Activated T-helper 17 cell treated with anti-CD3 and anti-CD28 coated beads, Interleukin-2, amount 50 U/mL, for 72 hours (primary cell): ENCODE results near the gene SLCO2B1. TPM values are rescaled to one million over a fixed set of nuclear protein-coding genes. Genes with fewer than 3 reads are reported as not detected.

Source experiments
- ATAC-seq: fragments of 150-1000 bp; cut with Tn5 transposase; replicated peaks from 2 replicates; pipeline ENCODE4 v1.10.0; 2021; ENCODE audit warnings: mild to moderate bottlenecking, moderate library complexity
- H3K27ac Mint-ChIP-seq: one replicate; pipeline ENCODE4 v1.8.0; 2022; ENCODE audit warnings: mixed read lengths
- H3K27me3 Mint-ChIP-seq: one replicate; pipeline ENCODE4 v1.8.0; 2022; ENCODE audit warnings: mixed read lengths
- H3K36me3 Mint-ChIP-seq: one replicate; pipeline ENCODE4 v1.8.0; 2022; ENCODE audit warnings: low read depth, mild to moderate bottlenecking, mixed read lengths
- H3K4me1 Mint-ChIP-seq: one replicate; pipeline ENCODE4 v1.8.0; 2022; ENCODE audit warnings: mixed read lengths
- H3K4me3 Mint-ChIP-seq: one replicate; pipeline ENCODE4 v1.8.0; 2022; ENCODE audit warnings: mild to moderate bottlenecking, mixed read lengths
- H3K9me3 Mint-ChIP-seq: one replicate; pipeline ENCODE4 v1.8.0; 2022; ENCODE audit warnings: mixed read lengths
- total RNA-seq, 2 donors: library from RNA; stranded (reverse); gene quantifications; one replicate each; pipeline ENCODE4 v1.2.3, GENCODE V29; 2022

Gene SLCO2B1
- total RNA-seq, 2 donors from 2014 or later: 0.26 to 2.2 TPM

DNA sequence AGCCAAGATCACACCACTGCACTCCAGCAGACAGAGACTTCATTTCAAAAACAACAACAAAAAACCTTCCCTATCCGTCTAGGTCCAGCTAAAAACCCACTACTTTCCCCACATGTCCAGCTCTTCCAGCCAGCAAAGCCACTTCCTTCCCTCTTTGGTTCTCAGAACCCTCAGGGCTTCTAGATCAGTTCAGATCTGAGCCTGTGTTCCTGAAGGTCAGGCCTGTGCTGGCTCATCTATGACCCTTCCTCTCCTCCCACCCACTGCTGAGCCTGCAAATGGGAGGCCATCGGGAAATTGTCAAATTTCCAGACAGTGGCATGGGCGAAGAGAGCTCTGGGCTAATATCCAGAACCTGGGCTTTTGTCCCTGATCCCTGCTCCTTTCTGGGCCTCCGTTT is 37.8 kb downstream of the SLCO2B1 start:
- H3K9me3 Mint-ChIP-seq: no peaks in the 10 kb centered on the region
- H3K27me3 Mint-ChIP-seq: peaks cover 3% of the 10 kb centered on the region
- no peaks in the 10 kb centered on the region for H3K36me3 Mint-ChIP-seq
- no peaks in the 10 kb centered on the region for H3K4me1 Mint-ChIP-seq
- H3K4me3 Mint-ChIP-seq: no peak overlapping the region
- H3K27ac Mint-ChIP-seq: no peak overlapping the region
- ATAC-seq: no peak

DNA sequence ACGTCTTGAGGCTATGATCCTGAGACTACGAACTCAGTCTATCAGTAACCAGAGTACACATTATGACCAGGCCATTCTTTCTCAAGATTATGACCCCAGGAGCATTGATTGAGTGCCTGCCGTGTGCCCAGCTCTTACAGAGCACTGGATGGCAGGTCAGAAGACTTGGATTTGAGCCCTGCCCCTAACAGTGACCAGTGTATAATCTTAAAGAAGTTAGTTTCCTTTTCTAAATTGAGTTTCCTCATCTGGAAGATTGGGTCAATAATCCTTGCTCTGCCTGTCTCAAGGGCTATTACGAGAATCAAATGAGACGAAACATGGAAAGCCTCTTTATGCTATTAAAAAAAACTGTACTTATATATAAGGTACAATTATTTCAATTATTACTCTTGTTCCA is 38.2 kb downstream of the SLCO2B1 start:
- H3K4me1 Mint-ChIP-seq: no peaks in the 10 kb centered on the region
- H3K36me3 Mint-ChIP-seq: no peaks in the 10 kb centered on the region
- H3K27ac Mint-ChIP-seq: no peak overlapping the region
- H3K27me3 Mint-ChIP-seq: peaks cover under 1% of the 10 kb centered on the region
- ATAC-seq: no peak
- H3K9me3 Mint-ChIP-seq: no peaks in the 10 kb centered on the region
- H3K4me3 Mint-ChIP-seq: no peak overlapping the region

DNA sequence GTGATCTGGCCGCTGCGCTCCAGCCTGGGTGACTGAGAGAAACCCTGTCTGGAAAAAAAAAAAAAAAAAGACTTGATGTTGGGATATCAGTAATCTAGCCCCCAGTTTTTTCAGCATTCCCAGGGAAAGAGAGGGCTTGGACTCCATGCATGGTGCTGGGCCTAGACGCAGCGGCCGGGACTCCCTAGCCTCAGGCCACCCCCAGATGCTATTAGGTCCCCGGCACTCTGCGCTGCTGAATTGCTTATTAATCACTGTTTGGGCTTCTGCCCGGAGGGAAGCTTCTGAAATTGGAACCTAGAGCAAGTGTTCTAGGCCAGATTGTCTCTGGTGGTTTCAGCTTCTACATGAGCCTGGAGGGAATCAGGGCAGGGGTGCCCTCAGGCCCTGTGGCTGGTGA is 39.0 kb downstream of the SLCO2B1 start:
- Mint-ChIP-seq H3K4me1 (no peaks in the 10 kb centered on the region), H3K4me3 (no peak overlapping the region), H3K27ac (no peak overlapping the region), H3K9me3 (no peaks in the 10 kb centered on the region), H3K36me3 (no peaks in the 10 kb centered on the region), H3K27me3 (peaks cover 3% of the 10 kb centered on the region)
- ATAC-seq: no peak

DNA sequence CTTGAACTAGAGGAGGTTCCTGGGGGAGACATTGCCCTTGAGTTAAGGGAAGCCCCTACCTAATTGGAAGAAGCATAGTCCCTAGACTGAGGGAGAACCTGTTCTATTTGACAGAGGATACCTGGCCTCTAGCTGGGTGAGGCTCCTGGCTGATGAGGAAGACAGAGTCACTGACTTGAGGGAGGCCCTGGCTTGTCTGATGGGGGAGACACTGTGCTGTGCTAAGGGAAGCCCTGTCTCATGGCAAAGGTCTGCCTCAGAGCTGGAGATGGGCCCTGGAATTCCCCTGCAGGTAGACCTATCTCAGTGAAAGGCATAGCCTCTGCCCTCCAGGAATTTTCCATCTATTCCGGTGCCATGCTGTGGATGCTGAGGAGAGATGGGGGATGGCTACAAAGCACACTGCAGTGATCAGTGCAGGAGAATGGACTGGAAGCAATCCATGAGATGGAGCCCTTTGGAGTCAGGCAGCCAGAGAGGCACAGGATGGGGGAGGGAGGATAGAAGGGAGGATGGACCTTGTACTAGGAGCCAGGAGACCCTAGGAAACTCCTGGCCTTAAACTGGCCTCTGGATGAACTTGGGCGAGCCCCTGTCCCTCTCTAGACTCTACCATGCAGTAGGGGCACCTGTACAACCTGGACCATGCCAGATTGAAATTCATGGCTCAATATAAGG is 39.9 kb downstream of the SLCO2B1 start:
- Mint-ChIP-seq H3K4me1 (no peaks in the 10 kb centered on the region), H3K36me3 (no peaks in the 10 kb centered on the region), H3K4me3 (no peak overlapping the region), H3K27me3 (peaks cover 3% of the 10 kb centered on the region), H3K9me3 (no peaks in the 10 kb centered on the region), H3K27ac (no peak overlapping the region)
- ATAC-seq: no peak

DNA sequence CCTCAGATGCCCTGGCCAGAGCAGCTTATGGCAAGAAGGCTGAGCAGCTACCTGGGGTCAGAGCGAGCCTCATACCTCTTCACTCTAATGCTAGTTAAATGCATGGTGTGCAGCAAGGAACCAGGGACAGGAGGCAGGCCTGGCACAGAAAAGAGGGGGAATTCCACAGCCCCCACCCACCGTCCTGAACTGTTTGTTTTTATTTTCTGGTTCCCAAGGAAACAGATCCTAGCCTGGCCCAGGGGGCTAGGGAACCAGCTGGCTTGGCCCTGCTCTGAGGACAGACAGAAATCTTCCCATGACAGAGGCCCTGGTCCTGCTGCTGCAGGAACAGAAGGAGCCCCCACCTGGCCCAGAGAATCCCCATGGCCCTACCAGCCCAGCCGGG is 40.4 kb downstream of the SLCO2B1 start:
- Mint-ChIP-seq H3K4me3 (no peak overlapping the region), H3K27me3 (peaks cover 3% of the 10 kb centered on the region), H3K36me3 (no peaks in the 10 kb centered on the region), H3K9me3 (no peaks in the 10 kb centered on the region), H3K4me1 (no peaks in the 10 kb centered on the region), H3K27ac (no peak overlapping the region)
- no peak for ATAC-seq

DNA sequence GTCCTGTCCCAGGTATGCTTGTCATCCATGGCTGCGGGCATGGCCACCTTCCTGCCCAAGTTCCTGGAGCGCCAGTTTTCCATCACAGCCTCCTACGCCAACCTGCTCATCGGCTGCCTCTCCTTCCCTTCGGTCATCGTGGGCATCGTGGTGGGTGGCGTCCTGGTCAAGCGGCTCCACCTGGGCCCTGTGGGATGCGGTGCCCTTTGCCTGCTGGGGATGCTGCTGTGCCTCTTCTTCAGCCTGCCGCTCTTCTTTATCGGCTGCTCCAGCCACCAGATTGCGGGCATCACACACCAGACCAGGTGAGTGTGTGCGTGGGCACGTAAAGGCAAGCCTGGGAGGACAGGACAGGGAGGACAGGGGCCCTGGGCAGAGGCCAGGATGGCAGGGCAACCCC is 42.4 kb downstream of the SLCO2B1 start:
- peaks cover 3% of the 10 kb centered on the region for H3K27me3 Mint-ChIP-seq
- H3K9me3 Mint-ChIP-seq: no peaks in the 10 kb centered on the region
- ATAC-seq: no peak
- no peaks in the 10 kb centered on the region for H3K4me1 Mint-ChIP-seq
- H3K36me3 Mint-ChIP-seq: no peaks in the 10 kb centered on the region
- H3K27ac Mint-ChIP-seq: no peak overlapping the region
- H3K4me3 Mint-ChIP-seq: no peak overlapping the region

DNA sequence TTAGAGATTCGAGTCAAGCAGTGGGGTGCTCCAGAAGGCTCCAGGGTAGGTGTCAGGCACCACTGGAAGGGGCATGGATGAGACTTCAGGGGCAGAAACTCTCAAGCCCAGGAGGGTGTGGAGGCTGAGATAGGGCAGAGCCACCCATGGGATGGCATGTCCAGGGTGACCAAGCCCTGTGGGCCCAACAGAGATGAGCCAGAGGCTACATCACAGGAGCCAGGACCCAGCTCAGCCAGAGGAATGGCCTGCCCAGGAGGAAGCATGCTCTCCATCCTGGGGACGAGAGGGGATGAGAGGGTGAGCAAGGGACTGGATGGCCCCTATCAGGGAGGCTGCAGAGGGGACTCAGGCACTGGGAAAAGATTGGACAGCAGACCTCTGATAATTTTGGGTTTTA is 42.8 kb downstream of the SLCO2B1 start:
- Mint-ChIP-seq H3K9me3 (no peaks in the 10 kb centered on the region), H3K36me3 (no peaks in the 10 kb centered on the region), H3K27ac (no peak overlapping the region), H3K4me3 (no peak overlapping the region), H3K4me1 (no peaks in the 10 kb centered on the region), H3K27me3 (peaks cover 3% of the 10 kb centered on the region)
- no peak for ATAC-seq

DNA sequence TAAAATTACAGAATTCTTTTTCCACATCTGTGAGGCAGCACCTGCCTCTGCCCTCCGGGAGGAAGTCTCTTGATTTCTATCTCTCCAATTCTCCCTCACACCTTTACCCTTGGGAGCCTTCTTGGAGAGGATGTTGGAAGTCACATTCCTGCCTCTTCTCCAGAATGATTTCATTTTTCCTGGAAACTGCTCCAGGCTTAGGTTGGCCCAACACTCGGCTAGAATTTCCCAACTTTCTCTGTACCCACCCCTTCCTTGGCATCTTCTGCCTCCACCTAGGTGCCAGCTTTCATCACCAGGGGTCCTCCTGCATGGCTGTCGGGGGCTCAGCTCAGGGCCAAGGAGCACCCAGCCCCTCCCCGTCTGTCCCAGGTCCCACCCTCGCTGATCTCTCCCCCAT is 43.2 kb downstream of the SLCO2B1 start:
- no peaks in the 10 kb centered on the region for H3K9me3 Mint-ChIP-seq
- H3K27ac Mint-ChIP-seq: no peak overlapping the region
- no peaks in the 10 kb centered on the region for H3K4me1 Mint-ChIP-seq
- H3K4me3 Mint-ChIP-seq: no peak overlapping the region
- H3K27me3 Mint-ChIP-seq: peaks cover 3% of the 10 kb centered on the region
- ATAC-seq: no peak
- H3K36me3 Mint-ChIP-seq: no peaks in the 10 kb centered on the region

DNA sequence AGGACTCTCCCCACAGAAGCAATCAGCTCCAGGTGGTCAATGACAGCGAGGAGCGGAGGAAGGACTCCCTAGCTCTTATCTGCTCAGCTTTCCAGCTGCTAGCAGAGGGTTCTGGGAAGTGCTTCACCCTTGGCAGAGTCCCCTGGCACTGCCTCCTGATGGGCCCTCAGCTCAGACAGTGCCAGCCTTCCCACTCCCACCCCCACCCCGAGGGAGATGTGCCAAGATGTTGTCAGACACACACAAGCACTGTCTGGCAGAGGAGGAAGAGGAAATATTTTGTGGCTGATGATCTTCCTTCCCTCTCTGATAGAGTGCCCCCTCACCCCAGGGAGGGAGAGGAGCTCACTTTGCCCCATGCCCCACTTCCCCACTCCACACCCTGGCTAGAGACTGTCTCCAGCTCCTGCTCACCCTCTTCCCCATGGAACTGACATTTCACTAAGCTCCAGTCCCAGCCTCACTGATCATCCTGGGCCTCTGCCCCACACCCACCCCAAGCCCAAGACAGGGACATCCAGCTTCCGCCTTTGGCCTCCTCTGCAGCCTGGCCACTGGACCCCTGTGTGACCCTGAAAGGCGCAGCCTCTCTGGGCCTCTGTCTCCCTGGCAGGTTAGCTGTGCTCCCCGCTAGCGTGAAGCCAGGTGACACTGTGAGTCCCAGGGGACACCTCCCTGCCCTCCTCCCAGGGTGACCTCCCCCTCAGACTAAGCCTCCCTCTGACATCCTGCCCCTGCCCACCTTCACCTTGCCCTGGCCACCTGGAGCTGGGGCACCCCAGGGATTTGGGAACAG is 44.5 kb downstream of the SLCO2B1 start:
- Mint-ChIP-seq H3K4me3 (no peak overlapping the region), H3K27ac (no peak overlapping the region), H3K36me3 (no peaks in the 10 kb centered on the region), H3K9me3 (no peaks in the 10 kb centered on the region), H3K4me1 (no peaks in the 10 kb centered on the region), H3K27me3 (peaks cover 3% of the 10 kb centered on the region)
- ATAC-seq: no peak

DNA sequence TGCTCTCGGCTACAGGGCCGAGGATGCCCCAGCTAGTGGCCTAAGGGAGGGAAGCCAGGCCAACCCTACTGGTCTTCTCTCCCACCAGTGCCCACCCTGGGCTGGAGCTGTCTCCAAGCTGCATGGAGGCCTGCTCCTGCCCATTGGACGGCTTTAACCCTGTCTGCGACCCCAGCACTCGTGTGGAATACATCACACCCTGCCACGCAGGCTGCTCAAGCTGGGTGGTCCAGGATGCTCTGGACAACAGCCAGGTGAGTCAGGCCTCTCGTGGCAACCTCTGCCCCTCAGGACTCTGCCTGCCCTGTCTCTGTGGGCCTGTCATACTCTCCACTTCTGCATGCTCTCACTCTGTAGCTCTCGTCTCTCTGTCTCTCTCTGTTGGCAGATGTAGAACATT is 45.5 kb downstream of the SLCO2B1 start:
- H3K27me3 Mint-ChIP-seq: peaks cover 3% of the 10 kb centered on the region
- ATAC-seq: no peak
- H3K4me1 Mint-ChIP-seq: no peaks in the 10 kb centered on the region

DNA sequence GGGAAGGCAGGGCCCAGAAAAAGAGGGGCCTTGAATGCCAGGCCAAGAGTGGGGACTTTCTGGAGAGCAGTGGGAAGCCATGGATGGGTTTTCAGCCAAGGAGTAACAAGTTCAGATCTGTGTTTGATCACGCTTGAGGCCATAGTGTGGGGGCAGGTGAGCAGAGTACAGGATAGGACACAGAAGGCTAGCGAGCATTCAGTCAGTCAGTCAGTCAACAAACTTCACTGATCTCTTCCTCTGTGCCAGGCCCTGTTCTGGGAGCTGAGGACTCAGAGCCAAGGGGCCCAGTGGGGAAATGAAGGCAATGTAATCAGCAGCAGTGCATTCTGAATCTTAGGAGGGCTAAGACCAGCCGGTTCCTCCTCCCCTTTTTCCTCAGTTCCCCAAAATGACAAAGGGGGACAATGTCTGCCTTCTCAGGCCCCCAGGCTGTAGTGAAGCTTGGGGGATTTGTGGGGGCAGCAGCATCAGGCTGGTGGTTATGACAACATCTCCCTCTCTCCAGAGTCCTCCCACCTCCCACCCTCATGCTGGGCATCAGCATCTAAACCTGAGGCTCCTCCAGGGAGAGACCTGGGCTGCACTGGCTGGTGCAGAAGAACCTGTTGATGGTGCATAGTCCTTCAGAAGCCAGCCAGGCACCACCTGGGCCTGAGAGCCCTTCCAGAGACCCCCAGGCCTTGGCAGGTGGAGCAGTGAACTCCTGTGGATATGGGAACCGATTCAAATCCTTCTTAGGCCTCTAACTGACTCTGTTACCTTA is 46.8 kb downstream of the SLCO2B1 start:
- no peak for ATAC-seq
- H3K4me3 Mint-ChIP-seq: no peak overlapping the region
- no peak overlapping the region for H3K27ac Mint-ChIP-seq
- H3K4me1 Mint-ChIP-seq: no peaks in the 10 kb centered on the region
- H3K27me3 Mint-ChIP-seq: peaks cover 3% of the 10 kb centered on the region
- H3K36me3 Mint-ChIP-seq: no peaks in the 10 kb centered on the region
- H3K9me3 Mint-ChIP-seq: no peaks in the 10 kb centered on the region

More for the DNA sequence above, 45.5 kb downstream of the SLCO2B1 start:
- Mint-ChIP-seq H3K9me3 (no peaks in the 10 kb centered on the region), H3K27ac (no peak overlapping the region), H3K36me3 (no peaks in the 10 kb centered on the region), H3K4me3 (no peak overlapping the region)

DNA sequence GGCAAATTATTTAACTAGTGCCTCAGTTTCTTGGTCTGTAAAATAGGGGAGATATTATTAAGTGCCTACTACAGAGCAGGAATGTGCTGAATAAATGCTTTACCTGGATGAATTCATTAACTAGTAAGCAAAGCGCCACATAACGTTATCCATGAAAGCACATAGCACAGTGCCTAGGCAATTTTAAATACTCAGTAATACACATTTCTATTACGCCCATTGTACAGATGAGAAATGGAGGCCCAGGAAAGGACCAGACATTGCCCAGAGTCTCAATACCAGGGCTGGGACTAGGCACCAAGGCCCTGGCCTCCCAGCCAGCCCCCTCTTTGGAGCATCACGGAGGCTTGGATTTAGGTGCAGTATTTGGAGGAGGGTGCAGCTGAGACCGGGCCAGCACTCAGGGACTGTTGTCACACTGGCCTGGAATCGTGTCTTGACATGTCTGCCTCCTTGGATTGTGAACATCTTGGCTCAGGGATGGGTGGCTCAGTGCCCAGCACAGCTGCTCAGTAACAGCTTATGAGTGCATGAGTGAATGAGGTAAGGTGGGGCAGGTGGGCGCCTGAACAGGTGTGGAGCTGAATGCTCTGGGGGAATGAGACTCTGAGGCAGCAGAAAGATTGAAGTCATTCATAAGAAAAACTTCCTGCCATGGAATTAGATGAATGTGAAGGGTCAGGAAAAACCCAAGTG is 47.5 kb downstream of the SLCO2B1 start:
- H3K36me3 Mint-ChIP-seq: no peaks in the 10 kb centered on the region
- no peaks in the 10 kb centered on the region for H3K9me3 Mint-ChIP-seq
- H3K4me3 Mint-ChIP-seq: no peak overlapping the region
- no peaks in the 10 kb centered on the region for H3K4me1 Mint-ChIP-seq
- peaks cover 3% of the 10 kb centered on the region for H3K27me3 Mint-ChIP-seq
- no peak overlapping the region for H3K27ac Mint-ChIP-seq
- no peak for ATAC-seq

DNA sequence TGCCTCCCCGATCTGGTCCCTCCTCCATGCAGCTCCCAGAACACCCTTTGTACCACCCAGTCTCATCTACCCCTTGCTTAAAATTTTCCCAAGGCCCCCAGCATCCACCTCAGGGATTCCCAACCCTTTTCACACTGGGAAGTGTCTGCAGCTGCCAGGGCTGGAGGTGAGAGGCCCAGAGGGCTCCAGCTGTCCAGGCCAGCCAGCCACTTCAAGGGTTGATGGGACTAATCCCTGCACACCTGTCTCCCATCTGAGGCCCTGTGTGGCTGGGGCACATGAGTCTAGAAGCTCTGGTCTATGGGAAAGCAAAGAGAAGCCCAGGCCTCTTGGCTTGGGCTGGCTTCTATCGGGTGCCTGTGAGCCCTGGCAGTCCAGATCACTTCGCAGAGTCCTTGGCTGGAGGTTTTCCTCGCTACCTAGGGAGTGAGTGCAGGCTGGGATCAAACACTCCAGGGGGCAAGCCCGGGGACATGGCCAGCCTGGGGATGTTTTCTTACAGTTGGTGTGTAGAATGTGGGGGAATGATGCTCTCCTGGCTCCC is 48.6 kb downstream of the SLCO2B1 start:
- H3K9me3 Mint-ChIP-seq: no peaks in the 10 kb centered on the region
- H3K27ac Mint-ChIP-seq: no peak overlapping the region
- H3K36me3 Mint-ChIP-seq: no peaks in the 10 kb centered on the region
- H3K4me3 Mint-ChIP-seq: no peak overlapping the region
- H3K4me1 Mint-ChIP-seq: no peaks in the 10 kb centered on the region
- ATAC-seq: no peak
- H3K27me3 Mint-ChIP-seq: peaks cover 3% of the 10 kb centered on the region

DNA sequence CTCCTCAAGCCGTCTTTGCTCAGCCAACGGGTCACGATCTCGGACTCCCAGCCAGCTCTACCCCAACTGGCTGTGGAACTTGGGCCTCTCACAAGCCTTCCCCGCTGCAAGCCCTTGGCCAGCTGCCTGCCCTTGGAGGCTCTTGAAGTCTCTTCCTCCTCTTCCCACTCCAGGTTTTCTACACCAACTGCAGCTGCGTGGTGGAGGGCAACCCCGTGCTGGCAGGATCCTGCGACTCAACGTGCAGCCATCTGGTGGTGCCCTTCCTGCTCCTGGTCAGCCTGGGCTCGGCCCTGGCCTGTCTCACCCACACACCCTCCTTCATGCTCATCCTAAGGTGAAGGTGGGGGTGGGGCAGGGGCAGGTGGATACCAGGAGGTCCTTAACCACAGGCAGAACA is 49.1 kb downstream of the SLCO2B1 start:
- Mint-ChIP-seq H3K27me3 (no peaks in the 10 kb centered on the region), H3K27ac (no peak overlapping the region), H3K4me3 (no peak overlapping the region), H3K4me1 (no peaks in the 10 kb centered on the region), H3K36me3 (no peaks in the 10 kb centered on the region), H3K9me3 (no peaks in the 10 kb centered on the region)
- no peak for ATAC-seq
